Right lobe of liver (tissue), 6 donors: ENCODE measurements around the gene MB21D2. TPM values are rescaled to one million over a fixed set of nuclear protein-coding genes. Genes with fewer than 3 reads are reported as not detected.

Experiments
- ATAC-seq, 4 donors: fragments of 200-7000 bp; cut with Tn5 transposase; one replicate each; pipeline ENCODE4 v1.9.1; 2020; ENCODE audit warnings: mild to moderate bottlenecking in 4 of 4, moderate library complexity in 4 of 4
- DNase-seq, 3 donors: peaks; one replicate each; pipeline ENCODE4 v3.0.0-alpha.2; 2020
- H3K27ac ChIP-seq, 3 donors: fragments of 200-600 bp; one replicate each; pipeline ENCODE4 v1.8.0; 2022
- H3K27me3 ChIP-seq, 2 donors: fragments of 200-600 bp; one replicate each; pipeline ENCODE4 v1.8.0; 2022
- H3K36me3 ChIP-seq, 4 donors: fragments of 200-600 bp; sonication (generic) in 1 of 4; one replicate each; pipeline versions ENCODE4 v1.5.1 to v1.8.0; 2017 to 2022; ENCODE audit warnings: control low read depth in 1 of 4
- H3K4me1 ChIP-seq, 4 donors: fragments of 200-600 bp; sonication (generic) in 1 of 4; one replicate each; pipeline versions ENCODE4 v1.5.1 to v1.8.0; 2017 to 2022; ENCODE audit warnings: control low read depth in 1 of 4
- H3K4me3 ChIP-seq, 3 donors: fragments of 200-600 bp; one replicate each; pipeline ENCODE4 v1.8.0; 2022
- H3K9me3 ChIP-seq, 4 donors: fragments of 200-600 bp; sonication (generic) in 1 of 4; one replicate each; pipeline versions ENCODE4 v1.5.1 to v1.8.0; 2017 to 2022; ENCODE audit warnings: control low read depth in 1 of 4
- CTCF ChIP-seq, 4 donors: fragments of 200-600 bp in 3 of 4; fragments of 450-650 bp in 1 of 4; IDR thresholded peaks; one replicate each; pipeline versions ENCODE4 v1.5.1 to v1.8.0; 2016 to 2022; ENCODE audit warnings: antibody characterized with exemption in 4 of 4, mild to moderate bottlenecking in 2 of 4
- POLR2A ChIP-seq: fragments of 450-650 bp; IDR thresholded peaks from one replicate; pipeline ENCODE4 v1.6.1; 2017; ENCODE audit warnings: antibody characterized with exemption, mild to moderate bottlenecking
- WGBS: methylation state at CpG from one replicate; pipeline ENCODE4 v1.1.6; 2018; ENCODE audit warnings: low coverage, low lambda C conversion rate; ENCODE audit not compliant: insufficient coverage; ENCODE audit errors: missing lambda C conversion rate; 5-methylcytosine and 5-hydroxymethylcytosine counted together
- intact Hi-C, 2 donors: fragments of 100-400 bp; cut with DNase I; formaldehyde crosslinking; loops; one replicate each; pipeline versions ENCODE4 v1.11.2 to v1.14.1; 2022
- total RNA-seq, 6 experiments: library from RNA; depleted of rRNA in 2 of 6; stranded (reverse); fragments of >200 nt in 2 of 6; fragmentation: NEBNext Ultra II Directional in 3 of 6; extraction: Animal tissue kit (Norgen Biotek cat#: 25700) in 3 of 6; gene quantifications; one replicate each; pipeline versions ENCODE4 v1.1.0 to v1.2.4, GENCODE V29; 2016 to 2023
- donor health status: DM: no; HTN: yes; CAD: no.
- donor health status: DM: no; HTN: no; CAD: no.
- donor health status: DM: no; HTN: no; CAD: no.
- donor health status: DM: no; HTN: yes; CAD: no.
- donor health status: DM: no; HTN: yes; CAD: no.

Gene MB21D2
- total RNA-seq, 6 experiments from 2014 or later = 0.15 to 0.86 (median 0.31) TPM; not detected in 1

GRCh38 chr3:192911293-192911692 lies 6.4 kb downstream of the MB21D2 start:
- no peak for ATAC-seq
- Histone ChIP-seq H3K4me3 (no peak overlapping the region), H3K36me3 (no peaks in the 10 kb centered on the region), H3K4me1 (no peaks in the 10 kb centered on the region), H3K27ac (no peak overlapping the region), H3K9me3 (no peaks in the 10 kb centered on the region), H3K27me3 (peaks cover 0 to 2% of the 10 kb centered on the region in 2 donors)
- no peak for DNase-seq
- WGBS = no CpG with 5 or more reads among the region's 1 CpG
- TF ChIP-seq POLR2A = no peak
- no peak for TF ChIP-seq CTCF (IDR thresholded peaks at IDR 0.05)
- intact Hi-C loops = loop anchor here in 1 of 2 donors (10.0 kb wide), 1 partner anchor 56 kb away; no protein-coding TSS in a partner anchor

GRCh38 chr3:192907784-192908183 lies 9.9 kb downstream of the MB21D2 start:
- ATAC-seq (no peak), DNase-seq (no peak)
- Histone ChIP-seq H3K27ac (no peak overlapping the region), H3K27me3 (no peaks in the 10 kb centered on the region), H3K4me3 (no peak overlapping the region), H3K36me3 (no peaks in the 10 kb centered on the region), H3K9me3 (no peaks in the 10 kb centered on the region), H3K4me1 (no peaks in the 10 kb centered on the region)
- intact Hi-C loops = no loop called here
- WGBS = 42% methylated on average over 3 of the region's 4 CpGs
- TF ChIP-seq CTCF (IDR thresholded peaks at IDR 0.05) = no peak
- no peak for TF ChIP-seq POLR2A

- no peak for ATAC-seq
- H3K4me1 ChIP-seq = no peaks in the 10 kb centered on the region
- WGBS = 80% methylated on average over 1 of the region's 1 CpG
- no peaks in the 10 kb centered on the region for H3K36me3 ChIP-seq
- intact Hi-C loops = no loop called here
- DNase-seq = no peak
- H3K9me3 ChIP-seq = no peaks in the 10 kb centered on the region
- no peak for TF ChIP-seq POLR2A
- no peak for TF ChIP-seq CTCF (IDR thresholded peaks at IDR 0.05)
- H3K27me3 ChIP-seq = no peaks in the 10 kb centered on the region
- H3K27ac ChIP-seq = no peak overlapping the region
- H3K4me3 ChIP-seq = no peak overlapping the region
These were observed 10.7 kb downstream of the MB21D2 start for GRCh38 chr3:192906940-192907339.

- 36% methylated on average over 1 of the region's 3 CpGs for WGBS
- no peak for TF ChIP-seq POLR2A
- TF ChIP-seq CTCF (IDR thresholded peaks at IDR 0.05) = no peak
- Histone ChIP-seq H3K36me3 (no peaks in the 10 kb centered on the region), H3K4me3 (no peak overlapping the region), H3K9me3 (no peaks in the 10 kb centered on the region), H3K27ac (no peak overlapping the region), H3K4me1 (no peaks in the 10 kb centered on the region), H3K27me3 (no peaks in the 10 kb centered on the region)
- intact Hi-C loops = no loop called here
- DNase-seq (no peak), ATAC-seq (no peak)
These were observed 11.5 kb downstream of the MB21D2 start for GRCh38 chr3:192905980-192906678.
